Endodermal cell (in vitro differentiated cells): ENCODE measurements around the gene ZNF593OS. TPM values are rescaled to one million over a fixed set of nuclear protein-coding genes. Genes with fewer than 3 reads are reported as not detected.

Experiments used
- DNase-seq: peaks from one replicate; pipeline ENCODE4 v3.0.0-alpha.2; 2017
- H3K27ac ChIP-seq: 2 replicates; pipeline ENCODE4 v1.5.1; 2013; ENCODE audit warnings: mild to moderate bottlenecking, low read depth, low read length, moderate library complexity
- H3K27me3 ChIP-seq: 2 replicates; pipeline ENCODE4 v1.6.1; 2013; ENCODE audit warnings: mild to moderate bottlenecking, low read length, moderate library complexity; ENCODE audit not compliant: insufficient read depth, control insufficient read depth, poor library complexity, severe bottlenecking
- H3K36me3 ChIP-seq: 2 replicates; pipeline ENCODE4 v1.7.0; 2013; ENCODE audit warnings: mild to moderate bottlenecking, low read length, moderate library complexity; ENCODE audit not compliant: control insufficient read depth, insufficient read depth
- H3K4me1 ChIP-seq: one replicate; pipeline ENCODE4 v1.7.0; 2013; ENCODE audit warnings: low read length; ENCODE audit not compliant: control insufficient read depth, insufficient read depth
- H3K4me3 ChIP-seq: 2 replicates; pipeline ENCODE4 v1.5.1; 2013; ENCODE audit warnings: mild to moderate bottlenecking, low read length, moderate library complexity
- H3K9ac ChIP-seq: 2 replicates; pipeline ENCODE4 v1.6.1; 2013; ENCODE audit warnings: mild to moderate bottlenecking, low read length, moderate library complexity; ENCODE audit not compliant: poor library complexity, severe bottlenecking; ENCODE audit errors: extremely low read depth
- H3K9me3 ChIP-seq: 2 replicates; pipeline ENCODE4 v1.6.1; 2013; ENCODE audit warnings: mild to moderate bottlenecking, low read length, moderate library complexity; ENCODE audit not compliant: control insufficient read depth
- H3K27ac Mint-ChIP-seq: 2 replicates; pipeline ENCODE4 v1.8.0; 2020; ENCODE audit warnings: mixed read lengths
- H3K27me3 Mint-ChIP-seq: 2 replicates; pipeline ENCODE4 v1.8.0; 2021; ENCODE audit warnings: mild to moderate bottlenecking, mixed read lengths; ENCODE audit not compliant: insufficient read depth
- H3K36me3 Mint-ChIP-seq: 2 replicates; pipeline ENCODE4 v1.8.0; 2020; ENCODE audit warnings: low read depth, mixed read lengths
- H3K4me1 Mint-ChIP-seq: 2 replicates; pipeline ENCODE4 v1.8.0; 2020; ENCODE audit warnings: mixed read lengths
- H3K4me3 Mint-ChIP-seq: 2 replicates; pipeline ENCODE4 v1.8.0; 2020; ENCODE audit warnings: mild to moderate bottlenecking, moderate library complexity, mixed read lengths
- H3K9me3 Mint-ChIP-seq: 2 replicates; pipeline ENCODE4 v1.8.0; 2020; ENCODE audit warnings: mild to moderate bottlenecking, mixed read lengths
- CTCF ChIP-seq: fragments of 200-600 bp; sonication (generic); conservative IDR thresholded peaks from 2 replicates; pipeline ENCODE4 v1.5.0; 2021; ENCODE audit warnings: antibody characterized with exemption, mild to moderate bottlenecking
- WGBS, 2 experiments: methylation state at CpG; one replicate each; pipeline versions ENCODE4 v1.1.5 to v1.1.7; 2013; ENCODE audit warnings: missing lambda C conversion rate in 2 of 2, mixed read lengths in 1 of 2; ENCODE audit not compliant: insufficient coverage in 1 of 2, insufficient read length in 1 of 2; 5-methylcytosine and 5-hydroxymethylcytosine counted together
- total RNA-seq, 2 donors: library from RNA; stranded (reverse); fragmentation: NEBNext Ultra II Directional in 1 of 2; extraction: Animal tissue kit (Norgen Biotek cat#: 25700) in 1 of 2; gene quantifications; 2 replicates in 1 of 2; 3 replicates in 1 of 2; pipeline ENCODE4 v1.2.1, GENCODE V29; 2021

Gene ZNF593OS
- total RNA-seq, 2 donors from 2014 or later: not detected

- Mint-ChIP-seq H3K9me3 (peaks cover 14% of the 10 kb centered on the region), H3K4me3 (no peak overlapping the region), H3K36me3 (no peaks in the 10 kb centered on the region), H3K27ac (no peak overlapping the region), H3K27me3 (peaks cover 5% of the 10 kb centered on the region), H3K4me1 (peaks cover 6% of the 10 kb centered on the region)
- no peak overlapping the region for H3K9ac ChIP-seq
- DNase-seq: no peak
- 86 to 89% methylated on average over 2 to 3 of the region's 3 CpGs for WGBS, 2 experiments
- H3K27me3 ChIP-seq: no peaks in the 10 kb centered on the region
- H3K36me3 ChIP-seq: no peaks in the 10 kb centered on the region
- TF ChIP-seq CTCF: no peak
- H3K4me1 ChIP-seq: no peaks in the 10 kb centered on the region
- H3K9me3 ChIP-seq: no peaks in the 10 kb centered on the region
- H3K27ac ChIP-seq: no peak overlapping the region
- H3K4me3 ChIP-seq: no peak overlapping the region
Observed at GRCh38 chr1:26138974-26139558, 32.6 kb downstream of the ZNF593OS start.

- no peak for DNase-seq
- no peaks in the 10 kb centered on the region for H3K4me1 ChIP-seq
- no peaks in the 10 kb centered on the region for H3K9me3 ChIP-seq
- no peak overlapping the region for H3K4me3 ChIP-seq
- no peak overlapping the region for H3K27ac ChIP-seq
- Mint-ChIP-seq H3K4me1 (peaks cover 6% of the 10 kb centered on the region), H3K9me3 (peaks cover 18% of the 10 kb centered on the region), H3K4me3 (no peak overlapping the region), H3K27ac (no peak overlapping the region), H3K27me3 (no peaks in the 10 kb centered on the region), H3K36me3 (no peaks in the 10 kb centered on the region)
- no peak overlapping the region for H3K9ac ChIP-seq
- H3K36me3 ChIP-seq: no peaks in the 10 kb centered on the region
- H3K27me3 ChIP-seq: no peaks in the 10 kb centered on the region
- no peak for TF ChIP-seq CTCF
- 96% methylated on average over 3 of the region's 3 CpGs; no CpG with 5 or more reads in 1 of the 2 experiments for WGBS, 2 experiments
Observed at GRCh38 chr1:26134466-26134865, 37.2 kb downstream of the ZNF593OS start.

GRCh38 chr1:26132834-26133167 is 38.8 kb downstream of the ZNF593OS start:
- Mint-ChIP-seq H3K27ac (no peak overlapping the region), H3K9me3 (peaks cover 18% of the 10 kb centered on the region), H3K4me3 (no peak overlapping the region), H3K4me1 (peaks cover 3% of the 10 kb centered on the region), H3K27me3 (no peaks in the 10 kb centered on the region), H3K36me3 (no peaks in the 10 kb centered on the region)
- Histone ChIP-seq H3K27me3 (no peaks in the 10 kb centered on the region), H3K4me1 (no peaks in the 10 kb centered on the region), H3K27ac (no peak overlapping the region), H3K9me3 (no peaks in the 10 kb centered on the region), H3K36me3 (no peaks in the 10 kb centered on the region), H3K9ac (no peak overlapping the region), H3K4me3 (no peak overlapping the region)
- 90 to 94% methylated on average over 2 of the region's 2 CpGs for WGBS, 2 experiments
- no peak for TF ChIP-seq CTCF
- no peak for DNase-seq
